Measurements from ENCODE around the gene MCFD2.

MCFD2 gene

GRCh38 chr2:46871976-46872381 lies 43.6 kb downstream of the MCFD2 start:
- Histone ChIP-seq H3K27ac (no peak overlapping the region), H4K20me1 (ENCODE audit: insufficient read depth) (no peaks in the 10 kb centered on the region), H3K4me1 (ENCODE audit: low read depth, poor library complexity, severe bottlenecking) (peaks cover 5% of the 10 kb centered on the region), H3K27me3 (ENCODE audit: insufficient read depth, low read depth) (peaks cover 70% of the 10 kb centered on the region), H3K79me2 (ENCODE audit: insufficient read depth, low read depth) (no peaks in the 10 kb centered on the region), H3K4me2 (no peak overlapping the region), H3K4me3 (IDR thresholded peaks at IDR 0.05; ENCODE audit: insufficient read depth, low read depth, low read length) (no peak overlapping the region), H3K9ac (no peak overlapping the region), H3K36me3 (ENCODE audit: insufficient read depth) (no peaks in the 10 kb centered on the region), H2AFZ (ENCODE audit: low read depth) (no peak overlapping the region)
- no peak for TF ChIP-seq CTCF (conservative IDR thresholded peaks at IDR 0.05; ENCODE audit: low read depth, low read length)

- H3K79me2 ChIP-seq (ENCODE audit: insufficient read depth, low read depth), result no peaks in the 10 kb centered on the region
- H4K20me1 ChIP-seq (ENCODE audit: insufficient read depth), result no peaks in the 10 kb centered on the region
- no peak overlapping the region for H3K4me2 ChIP-seq
- no peak for TF ChIP-seq CTCF (conservative IDR thresholded peaks at IDR 0.05; ENCODE audit: low read depth, low read length)
- no peaks in the 10 kb centered on the region for H3K4me1 ChIP-seq (ENCODE audit: low read depth, poor library complexity, severe bottlenecking)
- no peaks in the 10 kb centered on the region for H3K36me3 ChIP-seq (ENCODE audit: insufficient read depth)
- H3K27me3 ChIP-seq (ENCODE audit: insufficient read depth, low read depth), result peaks cover 68% of the 10 kb centered on the region
- H3K27ac ChIP-seq, result no peak overlapping the region
- H2AFZ ChIP-seq (ENCODE audit: low read depth), result no peak overlapping the region
- H3K4me3 ChIP-seq (IDR thresholded peaks at IDR 0.05; ENCODE audit: insufficient read depth, low read depth, low read length), result no peak overlapping the region
- H3K9ac ChIP-seq, result no peak overlapping the region
Observed at GRCh38 chr2:46870051-46870839, 45.4 kb downstream of the MCFD2 start.

GRCh38 chr2:46869621-46870020 lies 46.0 kb downstream of the MCFD2 start:
- Histone ChIP-seq H2AFZ (ENCODE audit: low read depth) (no peak overlapping the region), H3K4me1 (ENCODE audit: low read depth, poor library complexity, severe bottlenecking) (no peaks in the 10 kb centered on the region), H3K27ac (no peak overlapping the region), H3K36me3 (ENCODE audit: insufficient read depth) (no peaks in the 10 kb centered on the region), H4K20me1 (ENCODE audit: insufficient read depth) (no peaks in the 10 kb centered on the region), H3K4me3 (IDR thresholded peaks at IDR 0.05; ENCODE audit: insufficient read depth, low read depth, low read length) (no peak overlapping the region), H3K79me2 (ENCODE audit: insufficient read depth, low read depth) (no peaks in the 10 kb centered on the region), H3K4me2 (no peak overlapping the region), H3K9ac (no peak overlapping the region), H3K27me3 (ENCODE audit: insufficient read depth, low read depth) (peaks cover 61% of the 10 kb centered on the region)
- TF ChIP-seq CTCF (conservative IDR thresholded peaks at IDR 0.05; ENCODE audit: low read depth, low read length), result no peak

GRCh38 chr2:46866770-46867246 lies 48.8 kb downstream of the MCFD2 start:
- no peak overlapping the region for H3K4me2 ChIP-seq
- H3K9ac ChIP-seq, result no peak overlapping the region
- no peak for TF ChIP-seq CTCF (conservative IDR thresholded peaks at IDR 0.05; ENCODE audit: low read depth, low read length)
- H3K4me3 ChIP-seq (IDR thresholded peaks at IDR 0.05; ENCODE audit: insufficient read depth, low read depth, low read length), result no peak overlapping the region
- H3K4me1 ChIP-seq (ENCODE audit: low read depth, poor library complexity, severe bottlenecking), result no peaks in the 10 kb centered on the region
- no peaks in the 10 kb centered on the region for H4K20me1 ChIP-seq (ENCODE audit: insufficient read depth)
- no peak overlapping the region for H2AFZ ChIP-seq (ENCODE audit: low read depth)
- peaks cover 54% of the 10 kb centered on the region for H3K27me3 ChIP-seq (ENCODE audit: insufficient read depth, low read depth)
- H3K36me3 ChIP-seq (ENCODE audit: insufficient read depth), result no peaks in the 10 kb centered on the region
- no peaks in the 10 kb centered on the region for H3K79me2 ChIP-seq (ENCODE audit: insufficient read depth, low read depth)
- H3K27ac ChIP-seq, result no peak overlapping the region
